Aorta (tissue), 5 donors: Measurements from ENCODE around the gene SLC9A3. TPM values are rescaled to one million over a fixed set of nuclear protein-coding genes. Genes with fewer than 3 reads are reported as not detected.

Experiments
- ATAC-seq: fragments of 200-7000 bp; cut with Tn5 transposase; one replicate; pipeline ENCODE4 v1.9.1; 2022; ENCODE audit warnings: moderate library complexity; ENCODE audit not compliant: low FRiP score
- DNase-seq, 2 donors: peaks; one replicate each; pipeline ENCODE4 v3.0.0-alpha.2; 2020
- H3K27ac ChIP-seq, 2 donors: one replicate each; pipeline ENCODE4 v1.5.1; 2013; ENCODE audit warnings: low read length in 2 of 2, mild to moderate bottlenecking in 2 of 2, moderate library complexity in 2 of 2, control low read depth in 1 of 2, inconsistent platforms in 1 of 2, low read depth in 1 of 2
- H3K27me3 ChIP-seq, 2 donors: one replicate each; pipeline ENCODE4 v1.6.1; 2013; ENCODE audit warnings: control low read depth in 1 of 2, low read length in 1 of 2, mild to moderate bottlenecking in 1 of 2, moderate library complexity in 1 of 2; ENCODE audit not compliant: insufficient read depth in 2 of 2, control insufficient read depth in 1 of 2
- H3K36me3 ChIP-seq, 2 donors: one replicate each; pipeline ENCODE4 v1.6.1; 2013; ENCODE audit warnings: control low read depth in 1 of 2, low read length in 1 of 2, mild to moderate bottlenecking in 1 of 2; ENCODE audit not compliant: insufficient read depth in 2 of 2, control insufficient read depth in 1 of 2
- H3K4me1 ChIP-seq, 2 donors: one replicate each; pipeline ENCODE4 v1.6.1; 2013; ENCODE audit warnings: low read length in 2 of 2, control low read depth in 1 of 2, mild to moderate bottlenecking in 1 of 2, moderate library complexity in 1 of 2; ENCODE audit not compliant: insufficient read depth in 2 of 2, control insufficient read depth in 1 of 2
- H3K4me3 ChIP-seq, 2 donors: one replicate each; pipeline ENCODE4 v1.5.1; 2013; ENCODE audit warnings: low read length in 2 of 2, control low read depth in 1 of 2, mild to moderate bottlenecking in 1 of 2
- H3K9me3 ChIP-seq: one replicate; pipeline ENCODE4 v1.6.1; 2013; ENCODE audit warnings: mild to moderate bottlenecking, low read length; ENCODE audit not compliant: control insufficient read depth
- WGBS, 2 donors: extraction: QIAGEN DNeasy Blood & Tissue Kit; methylation state at CpG; one replicate each; pipeline ENCODE4 v1.1.7; 2013; 5-methylcytosine and 5-hydroxymethylcytosine counted together
- intact Hi-C, 2 donors: fragments of 100-400 bp; cut with DNase I; formaldehyde crosslinking; loops; one replicate each; pipeline versions ENCODE4 v1.14.2 to v1.15.0; 2022
- polyA plus RNA-seq, 2 donors: library from polyadenylated mRNA; stranded (reverse); fragments of 200-250 nt; gene quantifications; one replicate each; pipeline ENCODE4 v1.2.3, GENCODE V29; 2013
- total RNA-seq, 2 donors: library from RNA; stranded (reverse); fragmentation: NEBNext Ultra II Directional; extraction: Animal tissue kit (Norgen Biotek cat#: 25700); gene quantifications; one replicate each; pipeline ENCODE4 v1.2.1, GENCODE V29; 2021
- donor health status: healthy with polysubstance abuse.
- donor health status: Bipolar disorder and iron deficiency.
- donor health status: DM: no; HTN: no; CAD: no.
- donor health status: DM: no; HTN: no; CAD: no.
- donor health status: DM: yes; HTN: yes; CAD: no.

Gene SLC9A3
- total and polyA plus RNA-seq, 4 donors: 0.59 to 4.3 (median 0.95) TPM

GRCh38 chr5:479566-480319 is 44.5 kb downstream of the SLC9A3 start:
- Histone ChIP-seq H3K4me1 (no peaks in the 10 kb centered on the region), H3K27ac (no peak overlapping the region), H3K4me3 (no peak overlapping the region), H3K9me3 (no peaks in the 10 kb centered on the region), H3K27me3 (no peaks in the 10 kb centered on the region), H3K36me3 (no peaks in the 10 kb centered on the region)
- intact Hi-C loops: loop anchor here in 1 of 2 donors (10.0 kb wide), 1 partner anchor 135 kb away; the partner anchor contains the start of gene CEP72
- ATAC-seq (no peak), DNase-seq (no peak)
- WGBS, 2 donors: 78 to 83% methylated on average over 33 to 34 of the region's 34 CpGs

GRCh38 chr5:478982-479535 is 45.2 kb downstream of the SLC9A3 start:
- no peaks in the 10 kb centered on the region for H3K36me3 ChIP-seq
- ATAC-seq (no peak), DNase-seq (no peak)
- no peaks in the 10 kb centered on the region for H3K9me3 ChIP-seq
- 74 to 77% methylated on average over 14 to 18 of the region's 18 CpGs for WGBS, 2 donors
- no peak overlapping the region for H3K27ac ChIP-seq
- H3K4me1 ChIP-seq: no peaks in the 10 kb centered on the region
- H3K27me3 ChIP-seq: no peaks in the 10 kb centered on the region
- H3K4me3 ChIP-seq: no peak overlapping the region
- intact Hi-C loops: loop anchor here in 1 of 2 donors (10.0 kb wide), 1 partner anchor 136 kb away; the partner anchor contains the start of gene CEP72

GRCh38 chr5:478369-478981 is 45.8 kb downstream of the SLC9A3 start:
- DNase-seq (no peak), ATAC-seq (no peak)
- H3K27me3 ChIP-seq: no peaks in the 10 kb centered on the region
- H3K4me3 ChIP-seq: no peak overlapping the region
- intact Hi-C loops: loop anchor here in 1 of 2 donors (10.0 kb wide), 1 partner anchor 136 kb away; the partner anchor contains the start of gene CEP72
- no peaks in the 10 kb centered on the region for H3K9me3 ChIP-seq
- no peaks in the 10 kb centered on the region for H3K36me3 ChIP-seq
- WGBS, 2 donors: 62 to 70% methylated on average over 17 of the region's 18 CpGs
- H3K27ac ChIP-seq: no peak overlapping the region
- no peaks in the 10 kb centered on the region for H3K4me1 ChIP-seq

- Histone ChIP-seq H3K27ac (no peak overlapping the region), H3K4me3 (no peak overlapping the region), H3K36me3 (no peaks in the 10 kb centered on the region), H3K4me1 (no peaks in the 10 kb centered on the region), H3K9me3 (no peaks in the 10 kb centered on the region), H3K27me3 (no peaks in the 10 kb centered on the region)
- WGBS, 2 donors: 80 to 88% methylated on average over 13 of the region's 13 CpGs
- ATAC-seq (no peak), DNase-seq (no peak)
- intact Hi-C loops: loop anchor here in 1 of 2 donors (10.0 kb wide), 1 partner anchor 137 kb away; the partner anchor contains the start of gene CEP72
These were observed 46.4 kb downstream of the SLC9A3 start for GRCh38 chr5:477871-478270.

GRCh38 chr5:477247-477646 is 47.0 kb downstream of the SLC9A3 start:
- Histone ChIP-seq H3K4me3 (no peak overlapping the region), H3K27ac (no peak overlapping the region), H3K4me1 (no peaks in the 10 kb centered on the region), H3K9me3 (no peaks in the 10 kb centered on the region), H3K36me3 (no peaks in the 10 kb centered on the region), H3K27me3 (no peaks in the 10 kb centered on the region)
- 69 to 84% methylated on average over 18 to 19 of the region's 19 CpGs for WGBS, 2 donors
- DNase-seq: peak in 1 of 2 donors; percentile 67
- intact Hi-C loops: loop anchor here in 1 of 2 donors (10.0 kb wide), 1 partner anchor 138 kb away; the partner anchor contains the start of gene CEP72
- ATAC-seq: no peak

GRCh38 chr5:476814-477175 is 47.5 kb downstream of the SLC9A3 start:
- Histone ChIP-seq H3K27ac (no peak overlapping the region), H3K27me3 (no peaks in the 10 kb centered on the region), H3K4me3 (no peak overlapping the region), H3K4me1 (no peaks in the 10 kb centered on the region), H3K9me3 (no peaks in the 10 kb centered on the region), H3K36me3 (no peaks in the 10 kb centered on the region)
- 65 to 82% methylated on average over 9 of the region's 9 CpGs for WGBS, 2 donors
- ATAC-seq (no peak), DNase-seq (no peak)
- intact Hi-C loops: loop anchor here in 1 of 2 donors (10.0 kb wide), 1 partner anchor 138 kb away; the partner anchor contains the start of gene CEP72

GRCh38 chr5:476102-476813 is 48.0 kb downstream of the SLC9A3 start:
- Histone ChIP-seq H3K27ac (no peak overlapping the region), H3K4me1 (no peaks in the 10 kb centered on the region), H3K9me3 (no peaks in the 10 kb centered on the region), H3K27me3 (no peaks in the 10 kb centered on the region), H3K36me3 (no peaks in the 10 kb centered on the region), H3K4me3 (no peak overlapping the region)
- peak; percentile 38 to 71 for DNase-seq
- WGBS, 2 donors: 74 to 85% methylated on average over 51 of the region's 51 CpGs
- intact Hi-C loops: loop anchor here in 1 of 2 donors (10.0 kb wide), 1 partner anchor 139 kb away; the partner anchor contains the start of gene CEP72
- ATAC-seq: no peak

GRCh38 chr5:475704-476101 is 48.5 kb downstream of the SLC9A3 start:
- H3K9me3 ChIP-seq: no peaks in the 10 kb centered on the region
- no peaks in the 10 kb centered on the region for H3K36me3 ChIP-seq
- H3K4me3 ChIP-seq: no peak overlapping the region
- peak; percentile 37 to 68 for DNase-seq
- H3K27ac ChIP-seq: no peak overlapping the region
- no peaks in the 10 kb centered on the region for H3K4me1 ChIP-seq
- WGBS, 2 donors: 69 to 79% methylated on average over 8 of the region's 8 CpGs
- intact Hi-C loops: loop anchor here in 1 of 2 donors (10.0 kb wide), 1 partner anchor 139 kb away; the partner anchor contains the start of gene CEP72
- no peak for ATAC-seq
- no peaks in the 10 kb centered on the region for H3K27me3 ChIP-seq
